GM13976 (cell line): ENCODE measurements around the gene MLXIPL.
"Not testable (repeated sequence)": the region's sequence is repeated elsewhere in the genome, so short reads cannot be mapped to it uniquely, and the experiment has no call there.

Experiments
- DNase-seq: peaks from one replicate; pipeline ENCODE4 v3.0.0; 2012; ENCODE audit warnings: low spot score
- in situ Hi-C: fragments of 300-500 bp; cut with MboI; formaldehyde crosslinking; loops from one replicate; pipeline ENCODE4 v1.12.0; 2022; ENCODE audit warnings: low sequenced_read_pairs, mixed read lengths, inconsistent platforms; ENCODE audit not compliant: unreplicated experiment
- TF ChIP-seq, protein P1 (sequence below): IDR thresholded peaks from 2 replicates; pipeline ENCODE4 v1.5.1; 2012; ENCODE audit warnings: borderline replicate concordance, mild to moderate bottlenecking; ENCODE audit not compliant: insufficient read depth; ENCODE audit errors: extremely low read depth, missing control alignments, control extremely low read depth

Gene MLXIPL

DNA sequence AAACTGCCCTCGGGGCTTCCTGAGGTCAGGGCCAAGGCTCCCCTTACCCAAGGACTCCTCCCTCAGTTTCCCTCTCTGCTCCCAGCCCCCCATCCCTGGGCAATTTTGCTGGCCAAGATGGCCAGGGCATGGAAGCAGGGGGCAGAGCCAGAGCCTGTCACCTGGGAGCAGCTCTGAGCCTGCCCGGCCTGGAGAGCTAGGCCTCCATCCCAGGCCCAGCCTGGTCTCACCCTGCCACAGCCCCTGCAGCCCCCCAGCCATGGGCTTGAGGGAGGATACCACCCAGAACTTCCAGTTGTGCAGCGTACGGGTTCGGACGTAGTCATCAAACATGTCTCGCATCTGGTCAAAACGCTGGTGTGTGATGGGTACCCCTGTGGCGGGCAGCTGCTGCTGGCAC lies 29.0 kb downstream of the MLXIPL start:
- in situ Hi-C loops = no loop called here
- no peak for DNase-seq
- TF ChIP-seq, protein P1, sequence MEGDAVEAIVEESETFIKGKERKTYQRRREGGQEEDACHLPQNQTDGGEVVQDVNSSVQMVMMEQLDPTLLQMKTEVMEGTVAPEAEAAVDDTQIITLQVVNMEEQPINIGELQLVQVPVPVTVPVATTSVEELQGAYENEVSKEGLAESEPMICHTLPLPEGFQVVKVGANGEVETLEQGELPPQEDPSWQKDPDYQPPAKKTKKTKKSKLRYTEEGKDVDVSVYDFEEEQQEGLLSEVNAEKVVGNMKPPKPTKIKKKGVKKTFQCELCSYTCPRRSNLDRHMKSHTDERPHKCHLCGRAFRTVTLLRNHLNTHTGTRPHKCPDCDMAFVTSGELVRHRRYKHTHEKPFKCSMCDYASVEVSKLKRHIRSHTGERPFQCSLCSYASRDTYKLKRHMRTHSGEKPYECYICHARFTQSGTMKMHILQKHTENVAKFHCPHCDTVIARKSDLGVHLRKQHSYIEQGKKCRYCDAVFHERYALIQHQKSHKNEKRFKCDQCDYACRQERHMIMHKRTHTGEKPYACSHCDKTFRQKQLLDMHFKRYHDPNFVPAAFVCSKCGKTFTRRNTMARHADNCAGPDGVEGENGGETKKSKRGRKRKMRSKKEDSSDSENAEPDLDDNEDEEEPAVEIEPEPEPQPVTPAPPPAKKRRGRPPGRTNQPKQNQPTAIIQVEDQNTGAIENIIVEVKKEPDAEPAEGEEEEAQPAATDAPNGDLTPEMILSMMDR = no peak

DNA sequence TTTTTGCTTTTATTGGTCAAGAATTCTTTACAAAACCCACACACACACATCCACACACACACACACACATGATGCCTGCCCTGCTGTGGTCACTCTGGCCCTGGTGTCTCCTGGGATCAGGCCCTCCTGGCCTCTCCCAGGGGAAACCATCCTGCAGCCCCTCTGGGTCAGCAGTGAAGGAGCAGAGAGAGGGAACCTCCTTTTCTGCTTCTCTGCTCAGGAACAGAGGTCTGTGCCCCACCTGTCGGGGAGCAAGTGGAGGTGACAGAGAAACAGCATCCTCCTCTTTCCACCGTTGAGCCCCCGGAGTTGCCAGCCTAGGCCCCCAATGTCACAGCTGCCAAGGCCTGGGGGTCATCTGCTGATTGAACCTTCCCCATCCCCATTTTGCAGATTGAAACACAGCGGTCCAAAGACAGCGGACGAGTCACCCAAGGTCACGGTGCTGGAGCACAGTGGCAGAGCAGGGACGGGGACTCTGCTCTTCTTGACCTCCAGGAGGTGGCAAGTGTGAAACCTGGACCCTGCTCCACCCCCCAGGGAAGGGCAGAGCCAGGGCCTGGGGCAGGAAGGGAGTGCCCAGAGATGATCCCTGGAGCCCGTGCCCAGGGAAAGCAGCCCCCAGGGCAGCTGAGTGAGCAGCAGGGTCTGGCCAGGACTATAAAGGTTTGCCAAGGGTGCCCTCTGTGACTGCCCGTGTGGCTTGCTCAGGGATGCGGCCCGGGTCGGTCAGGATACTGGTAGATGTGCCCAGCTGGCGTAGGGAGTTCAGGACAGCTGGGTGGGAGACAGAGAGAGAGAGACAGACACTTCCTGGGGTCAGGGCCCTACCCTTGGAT lies 30.9 kb downstream of the MLXIPL start:
- TF ChIP-seq, protein P1 = no peak
- in situ Hi-C loops = no loop called here
- no peak for DNase-seq

DNA sequence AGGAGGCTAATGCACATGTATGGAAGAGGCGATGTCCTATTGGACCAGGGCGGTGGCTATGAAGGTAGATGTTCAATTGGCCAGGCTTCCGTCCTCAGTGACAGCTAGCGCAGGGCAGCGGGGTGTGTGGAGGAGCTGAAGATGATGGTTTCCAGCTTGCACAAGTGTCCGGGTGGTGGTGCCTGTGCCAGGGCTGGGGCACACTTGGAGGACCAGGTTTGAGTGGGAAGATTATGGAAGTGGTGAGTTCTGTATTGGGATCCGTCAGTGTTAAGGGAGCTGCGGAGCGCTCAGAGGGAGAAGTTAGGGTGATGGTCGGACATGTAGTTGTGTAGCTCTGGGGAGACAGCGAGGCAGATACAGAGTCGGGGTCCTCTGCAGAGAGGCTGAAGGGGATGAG lies 37.4 kb downstream of the MLXIPL start:
- TF ChIP-seq, protein P1 = no peak
- DNase-seq = no peak
- in situ Hi-C loops = no loop called here

DNA sequence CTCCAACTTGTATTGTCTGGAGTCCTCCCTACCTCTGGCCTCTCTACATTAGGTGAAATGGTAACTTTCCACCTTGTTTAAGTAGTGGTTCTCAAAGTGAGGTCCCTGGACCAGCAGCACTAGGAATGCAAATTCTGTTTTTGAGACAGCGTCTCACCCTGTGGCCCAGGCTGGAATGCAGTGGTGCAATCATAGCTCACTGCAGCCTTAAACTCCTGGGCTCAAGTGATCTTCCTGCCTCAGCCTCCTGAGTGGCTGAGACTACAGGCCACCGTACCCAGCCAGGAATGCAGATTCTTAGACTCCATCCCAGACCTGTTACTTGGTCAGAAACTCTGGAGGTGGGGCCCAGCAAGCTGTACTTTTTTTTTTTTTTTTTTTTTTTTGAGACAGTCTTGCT lies 39.1 kb downstream of the MLXIPL start:
- in situ Hi-C loops = no loop called here

DNA sequence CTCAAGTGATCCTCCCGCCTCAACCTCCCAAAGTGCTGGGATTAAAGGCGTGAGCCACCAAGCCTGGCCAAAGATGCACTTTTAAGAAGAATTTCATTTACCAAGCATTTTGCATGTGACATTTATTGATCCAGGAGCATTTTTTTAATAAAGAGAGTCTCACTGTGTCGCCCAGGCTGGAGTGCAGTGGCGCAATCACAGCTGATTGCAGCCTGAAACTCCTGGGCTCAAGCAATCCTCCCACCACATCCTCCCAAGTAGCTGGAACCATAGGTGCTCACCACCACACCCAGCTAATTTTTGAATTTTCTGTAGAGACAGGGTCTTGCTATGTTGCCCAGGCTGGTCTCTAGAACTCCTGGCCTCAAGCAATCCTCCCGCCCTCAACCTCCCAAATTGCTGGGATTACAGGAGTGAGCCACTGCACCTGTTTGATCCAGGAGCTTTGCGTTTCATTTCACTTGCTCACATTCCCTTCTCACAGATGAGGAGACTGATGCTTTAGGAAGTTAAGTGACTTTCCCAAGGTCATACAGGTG lies 41.6 kb downstream of the MLXIPL start:
- in situ Hi-C loops = no loop called here
- DNase-seq = no peak
- TF ChIP-seq, protein P1 = no peak

More for the DNA sequence above, 39.1 kb downstream of the MLXIPL start:
- TF ChIP-seq, protein P1 = no peak
- no peak for DNase-seq

DNA sequence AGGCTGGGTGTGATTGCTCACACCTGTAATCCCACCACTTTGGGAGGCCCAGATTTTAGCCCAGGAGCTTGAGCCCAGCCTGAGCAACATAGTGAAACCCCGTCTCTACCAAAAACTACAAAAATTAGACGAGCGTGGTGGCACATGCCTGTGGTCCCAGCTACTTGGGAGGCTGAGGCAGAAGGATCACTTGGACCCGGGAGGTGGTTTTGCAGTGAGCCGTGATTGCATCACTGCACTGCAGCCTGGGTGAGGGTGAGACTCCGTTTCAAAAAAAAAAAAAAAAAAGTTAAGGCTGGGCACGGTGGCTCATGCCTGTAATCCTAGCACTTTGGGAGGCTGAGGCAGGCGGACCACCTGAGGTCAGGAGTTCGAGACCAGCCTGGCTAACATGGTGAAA lies 43.3 kb downstream of the MLXIPL start:
- in situ Hi-C loops, DNase-seq: not testable (repeated sequence)
